WERI-Rb-1 (cell line): Measurements from ENCODE around the gene MFAP3L.
A peak's percentile ranks its signal among the peaks of the same experiment; 100 is the strongest.

Experiments used
- DNase-seq: peaks from one replicate; pipeline ENCODE4 v3.0.0-alpha.2; 2020
- H3K27ac ChIP-seq: fragments of 250-450 bp; sonication (Bioruptor Pico); 2 replicates; pipeline ENCODE4 v1.5.1; 2020; ENCODE audit warnings: mild to moderate bottlenecking, moderate library complexity
- H3K27me3 ChIP-seq: fragments of 250-450 bp; sonication (Bioruptor Pico); 2 replicates; pipeline ENCODE4 v1.5.1; 2021; ENCODE audit warnings: mild to moderate bottlenecking, low read depth, moderate library complexity; ENCODE audit not compliant: insufficient read depth, severe bottlenecking
- H3K36me3 ChIP-seq: fragments of 250-450 bp; sonication (Bioruptor Pico); 2 replicates; pipeline ENCODE4 v1.5.1; 2020; ENCODE audit warnings: mild to moderate bottlenecking, moderate library complexity
- H3K4me3 ChIP-seq: 2 replicates; pipeline ENCODE4 v1.5.1; 2011; ENCODE audit warnings: low read depth, mild to moderate bottlenecking, control low read depth, low read length
- H3K9me3 ChIP-seq: fragments of 250-450 bp; sonication (Bioruptor Pico); 2 replicates; pipeline ENCODE4 v1.5.1; 2021; ENCODE audit warnings: mild to moderate bottlenecking, moderate library complexity; ENCODE audit not compliant: severe bottlenecking
- CTCF ChIP-seq: IDR thresholded peaks from 2 replicates; pipeline ENCODE4 v1.5.1; 2011; ENCODE audit warnings: low read depth, mild to moderate bottlenecking, control low read depth, inconsistent platforms, low read length

Gene MFAP3L

GRCh38 chr4:170003071-170004070, 22.8 kb downstream of the MFAP3L start:
- Histone ChIP-seq H3K9me3 (no peaks in the 10 kb centered on the region), H3K36me3 (no peaks in the 10 kb centered on the region; the same call in 1 of the 2 replicates), H3K27ac (peak overlapping the region; percentile 59), H3K27me3 (no peaks in the 10 kb centered on the region), H3K4me3 (no peak overlapping the region)
- no peak for DNase-seq
- TF ChIP-seq CTCF: no peak

- no peaks in the 10 kb centered on the region; the same call in 1 of the 2 replicates for H3K36me3 ChIP-seq
- no peak for TF ChIP-seq CTCF
- no peaks in the 10 kb centered on the region for H3K9me3 ChIP-seq
- H3K4me3 ChIP-seq: no peak overlapping the region
- DNase-seq: peak; percentile 53
- peak overlapping the region; percentile 55 for H3K27ac ChIP-seq
- H3K27me3 ChIP-seq: no peaks in the 10 kb centered on the region
These were observed 24.4 kb downstream of the MFAP3L start for GRCh38 chr4:170001745-170002267.

- Histone ChIP-seq H3K4me3 (no peak overlapping the region), H3K27ac (peak overlapping the region; percentile 55), H3K36me3 (no peaks in the 10 kb centered on the region; the same call in 1 of the 2 replicates), H3K9me3 (no peaks in the 10 kb centered on the region), H3K27me3 (no peaks in the 10 kb centered on the region)
- no peak for DNase-seq
- TF ChIP-seq CTCF: no peak
These were observed 25.0 kb downstream of the MFAP3L start for GRCh38 chr4:170001011-170001744.

GRCh38 chr4:169999923-170000322, 26.3 kb downstream of the MFAP3L start:
- DNase-seq: no peak
- no peak for TF ChIP-seq CTCF
- no peaks in the 10 kb centered on the region for H3K9me3 ChIP-seq
- H3K27me3 ChIP-seq: no peaks in the 10 kb centered on the region
- no peak overlapping the region for H3K4me3 ChIP-seq
- no peak overlapping the region for H3K27ac ChIP-seq
- no peaks in the 10 kb centered on the region; the same call in 1 of the 2 replicates for H3K36me3 ChIP-seq

GRCh38 chr4:169998981-169999380, 27.2 kb downstream of the MFAP3L start:
- Histone ChIP-seq H3K27ac (no peak overlapping the region), H3K4me3 (no peak overlapping the region), H3K36me3 (no peaks in the 10 kb centered on the region; the same call in 1 of the 2 replicates), H3K9me3 (no peaks in the 10 kb centered on the region), H3K27me3 (no peaks in the 10 kb centered on the region)
- peak; percentile 60 for DNase-seq
- TF ChIP-seq CTCF: no peak
